Ovary (tissue), 3 donors: ENCODE data around the gene TEX44.

Experiments
- CTCF ChIP-seq, 3 donors: fragments of 450-650 bp in 2 of 3; fragments of 200-600 bp in 1 of 3; IDR thresholded peaks; one replicate each; pipeline versions ENCODE4 v1.5.1 to v1.8.0; 2016 to 2022; ENCODE audit warnings: antibody characterized with exemption in 3 of 3, mild to moderate bottlenecking in 1 of 3
- POLR2A ChIP-seq: fragments of 450-650 bp; IDR thresholded peaks from one replicate; pipeline ENCODE4 v1.6.1; 2017; ENCODE audit warnings: antibody characterized with exemption, mild to moderate bottlenecking, moderate library complexity
- donor health status: DM: no; HTN: no; CAD: no.

GRCh38 chr2:231590614-231591013, 2.0 kb upstream of the TEX44 start:
- TF ChIP-seq CTCF (IDR thresholded peaks at IDR 0.05) (no peak), POLR2A (no peak)
